ENCODE results near the gene HRH3. TPM values are rescaled to one million over a fixed set of nuclear protein-coding genes. Genes with fewer than 3 reads are reported as not detected.
A peak's percentile ranks its signal among the peaks of the same experiment; 100 is the strongest.

Gene HRH3
- total RNA-seq, 1 experiment from 2014 or later, result not detected

GRCh38 chr20:62267543-62267942 lies 47.5 kb upstream of the HRH3 start:
- DNase-seq (ENCODE audit: unreplicated experiment), result peak; percentile 4
- Mint-ChIP-seq H3K4me3 (ENCODE audit: unreplicated experiment) (no peak overlapping the region), H3K27ac (ENCODE audit: low read depth, unreplicated experiment) (no peak overlapping the region), H3K9me3 (ENCODE audit: unreplicated experiment) (no peaks in the 10 kb centered on the region), H3K4me1 (ENCODE audit: insufficient read depth, unreplicated experiment) (no peaks in the 10 kb centered on the region), H3K27me3 (ENCODE audit: insufficient read depth, unreplicated experiment) (no peaks in the 10 kb centered on the region), H3K36me3 (ENCODE audit: insufficient read depth, unreplicated experiment) (peaks cover 66% of the 10 kb centered on the region)
- no TSS peak for BruUV-seq (replicated peaks)
- ChIA-PET POLR2A (interaction anchor here (0.7 kb wide), 1 partner anchor 633 kb away, joined by 3 read pairs; no protein-coding TSS in a partner anchor), CTCF (no interaction called here)
- intact Hi-C loops (cut with micrococcal nuclease), result no loop called here
- no peak for TF ChIP-seq CTCF (IDR thresholded peaks at IDR 0.05; ENCODE audit: unreplicated experiment)

- ChIA-PET CTCF (no interaction called here), POLR2A (no interaction called here)
- Mint-ChIP-seq H3K27me3 (ENCODE audit: insufficient read depth, unreplicated experiment) (no peaks in the 10 kb centered on the region), H3K4me1 (ENCODE audit: insufficient read depth, unreplicated experiment) (no peaks in the 10 kb centered on the region), H3K9me3 (ENCODE audit: unreplicated experiment) (no peaks in the 10 kb centered on the region), H3K36me3 (ENCODE audit: insufficient read depth, unreplicated experiment) (peaks cover 62% of the 10 kb centered on the region), H3K27ac (ENCODE audit: low read depth, unreplicated experiment) (no peak overlapping the region), H3K4me3 (ENCODE audit: unreplicated experiment) (no peak overlapping the region)
- DNase-seq (ENCODE audit: unreplicated experiment), result no peak
- intact Hi-C loops (cut with micrococcal nuclease), result no loop called here
- no peak for TF ChIP-seq CTCF (IDR thresholded peaks at IDR 0.05; ENCODE audit: unreplicated experiment)
- BruUV-seq (replicated peaks), result no TSS peak
Observed at GRCh38 chr20:62266851-62267250, 46.8 kb upstream of the HRH3 start.

GRCh38 chr20:62266340-62266739 lies 46.3 kb upstream of the HRH3 start:
- POLR2A ChIA-PET, result no interaction called here
- BruUV-seq (replicated peaks), result no TSS peak
- Mint-ChIP-seq H3K4me1 (ENCODE audit: insufficient read depth, unreplicated experiment) (no peaks in the 10 kb centered on the region), H3K9me3 (ENCODE audit: unreplicated experiment) (no peaks in the 10 kb centered on the region), H3K27ac (ENCODE audit: low read depth, unreplicated experiment) (no peak overlapping the region), H3K27me3 (ENCODE audit: insufficient read depth, unreplicated experiment) (no peaks in the 10 kb centered on the region), H3K36me3 (ENCODE audit: insufficient read depth, unreplicated experiment) (peaks cover 57% of the 10 kb centered on the region), H3K4me3 (ENCODE audit: unreplicated experiment) (no peak overlapping the region)
- intact Hi-C loops (cut with micrococcal nuclease), result no loop called here
- TF ChIP-seq CTCF (IDR thresholded peaks at IDR 0.05; ENCODE audit: unreplicated experiment), result no peak
- DNase-seq (ENCODE audit: unreplicated experiment), result no peak
- CTCF ChIA-PET, result interaction anchor here (0.6 to 2.0 kb wide), 2 partner anchors 8 to 11 kb away, joined by 3 to 6 read pairs; no protein-coding TSS in a partner anchor

- TF ChIP-seq CTCF (IDR thresholded peaks at IDR 0.05; ENCODE audit: unreplicated experiment), result no peak
- DNase-seq (ENCODE audit: unreplicated experiment), result no peak
- ChIA-PET CTCF (interaction anchor here (0.6 to 2.0 kb wide), 3 partner anchors 9 to 30 kb away, joined by 3 to 6 read pairs (median 4); no protein-coding TSS in a partner anchor), POLR2A (interaction anchor here (0.6 to 1.2 kb wide), 2 partner anchors 36 to 330 kb away, joined by 4 read pairs; no protein-coding TSS in a partner anchor)
- Mint-ChIP-seq H3K4me3 (ENCODE audit: unreplicated experiment) (no peak overlapping the region), H3K27me3 (ENCODE audit: insufficient read depth, unreplicated experiment) (no peaks in the 10 kb centered on the region), H3K36me3 (ENCODE audit: insufficient read depth, unreplicated experiment) (peaks cover 64% of the 10 kb centered on the region), H3K9me3 (ENCODE audit: unreplicated experiment) (no peaks in the 10 kb centered on the region), H3K4me1 (ENCODE audit: insufficient read depth, unreplicated experiment) (no peaks in the 10 kb centered on the region), H3K27ac (ENCODE audit: low read depth, unreplicated experiment) (no peak overlapping the region)
- BruUV-seq (replicated peaks), result no TSS peak
- intact Hi-C loops (cut with micrococcal nuclease), result no loop called here
Observed at GRCh38 chr20:62265365-62265764, 45.3 kb upstream of the HRH3 start.
